ENCODE data around the gene SRGAP3.

GRCh38 chr3:9045371-9045770 is 204.1 kb downstream of the SRGAP3 start:
- TF ChIP-seq POLR2A (IDR thresholded peaks at IDR 0.05) (no peak), POLR2AphosphoS5 (IDR thresholded peaks at IDR 0.05) (no peak)
- TF ChIP-seq, protein P1, sequence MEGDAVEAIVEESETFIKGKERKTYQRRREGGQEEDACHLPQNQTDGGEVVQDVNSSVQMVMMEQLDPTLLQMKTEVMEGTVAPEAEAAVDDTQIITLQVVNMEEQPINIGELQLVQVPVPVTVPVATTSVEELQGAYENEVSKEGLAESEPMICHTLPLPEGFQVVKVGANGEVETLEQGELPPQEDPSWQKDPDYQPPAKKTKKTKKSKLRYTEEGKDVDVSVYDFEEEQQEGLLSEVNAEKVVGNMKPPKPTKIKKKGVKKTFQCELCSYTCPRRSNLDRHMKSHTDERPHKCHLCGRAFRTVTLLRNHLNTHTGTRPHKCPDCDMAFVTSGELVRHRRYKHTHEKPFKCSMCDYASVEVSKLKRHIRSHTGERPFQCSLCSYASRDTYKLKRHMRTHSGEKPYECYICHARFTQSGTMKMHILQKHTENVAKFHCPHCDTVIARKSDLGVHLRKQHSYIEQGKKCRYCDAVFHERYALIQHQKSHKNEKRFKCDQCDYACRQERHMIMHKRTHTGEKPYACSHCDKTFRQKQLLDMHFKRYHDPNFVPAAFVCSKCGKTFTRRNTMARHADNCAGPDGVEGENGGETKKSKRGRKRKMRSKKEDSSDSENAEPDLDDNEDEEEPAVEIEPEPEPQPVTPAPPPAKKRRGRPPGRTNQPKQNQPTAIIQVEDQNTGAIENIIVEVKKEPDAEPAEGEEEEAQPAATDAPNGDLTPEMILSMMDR (IDR thresholded peaks at IDR 0.05) = no peak
